Stimulated activated CD8-positive, alpha-beta memory T cell treated with anti-CD3 and anti-CD28 coated beads, Interleukin-2, amount 100 ng/mL, for 1 hour (primary cell): Measurements from ENCODE around the gene LZTR1.

Experiments used
- DNase-seq, 2 donors: peaks; one replicate each; pipeline ENCODE4 v3.0.0-alpha.2; 2020; ENCODE audit warnings: low read depth in 2 of 2

The LZTR1 gene

GRCh38 chr22:20980938-20981722 is 967 bp upstream of the LZTR1 start:
- no peak for DNase-seq

DNA sequence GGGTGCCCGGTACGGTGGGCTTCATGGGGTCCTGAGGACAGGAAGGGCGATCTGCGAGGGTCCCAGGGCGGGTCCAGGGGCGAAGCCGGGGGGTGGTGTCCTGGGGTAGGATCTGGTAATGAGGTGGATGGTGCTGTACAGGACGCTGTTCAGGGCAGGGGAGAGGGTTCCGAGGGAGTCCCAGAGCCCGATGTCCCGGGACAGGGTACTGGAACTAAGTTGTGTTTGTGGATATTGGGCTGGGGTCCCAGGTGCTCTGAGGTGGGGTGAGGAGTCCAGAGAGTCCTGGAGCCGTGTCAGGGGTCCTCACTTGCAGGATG is 426 bp downstream of the LZTR1 start:
- DNase-seq, result no peak

DNA sequence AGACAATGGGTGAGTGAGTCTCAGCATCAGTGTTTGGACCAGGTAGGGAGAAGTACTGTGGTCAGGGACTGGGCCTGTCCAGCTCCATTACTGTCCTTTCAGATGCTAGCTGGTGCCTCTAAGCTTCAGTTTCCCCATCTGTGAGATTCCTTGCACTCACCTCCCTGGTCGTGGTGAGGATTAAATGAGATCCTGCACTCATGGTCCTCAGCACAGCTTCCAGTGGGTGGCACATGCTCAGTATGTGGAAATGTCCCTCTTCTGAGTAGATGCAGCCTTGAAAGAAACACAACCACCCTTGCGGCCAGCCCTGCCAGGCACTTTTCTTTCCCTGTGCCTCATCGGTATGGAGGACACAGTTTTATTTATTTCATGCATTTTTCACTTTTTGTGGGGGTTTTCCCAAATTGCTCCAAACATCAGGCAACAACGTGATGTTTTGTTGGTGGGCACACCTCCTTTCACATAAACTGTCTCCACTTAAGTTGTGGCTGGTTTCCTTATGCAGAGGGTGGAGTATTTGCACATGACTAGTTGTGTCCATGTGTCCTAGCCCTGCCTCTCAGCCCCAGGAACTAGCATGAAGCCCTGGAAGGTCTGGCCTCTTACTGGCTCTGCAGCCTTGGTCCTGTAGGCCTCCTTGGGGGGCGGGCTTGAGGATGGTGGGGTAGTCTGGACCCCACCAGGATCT is 1.1 kb downstream of the LZTR1 start:
- DNase-seq, result no peak

DNA sequence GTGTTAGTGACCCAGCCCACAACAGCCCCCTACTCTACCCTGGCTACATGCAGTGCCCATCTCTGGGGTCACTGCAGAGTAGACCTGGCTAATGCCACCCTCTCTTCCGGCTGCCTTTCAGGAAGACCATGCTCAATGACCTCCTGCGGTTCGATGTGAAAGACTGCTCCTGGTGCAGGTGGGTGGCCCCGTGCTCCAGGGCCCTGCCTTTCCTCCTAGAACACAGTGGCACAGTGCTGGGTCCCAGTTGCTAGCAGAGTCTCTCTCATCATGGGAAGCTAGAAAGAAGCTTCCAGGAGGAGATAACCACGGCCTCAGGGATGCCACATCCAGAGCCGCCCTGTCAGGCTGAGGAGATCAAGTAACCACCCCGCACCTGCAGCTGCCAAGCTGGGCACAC is 3.6 kb downstream of the LZTR1 start:
- DNase-seq, result no peak

DNA sequence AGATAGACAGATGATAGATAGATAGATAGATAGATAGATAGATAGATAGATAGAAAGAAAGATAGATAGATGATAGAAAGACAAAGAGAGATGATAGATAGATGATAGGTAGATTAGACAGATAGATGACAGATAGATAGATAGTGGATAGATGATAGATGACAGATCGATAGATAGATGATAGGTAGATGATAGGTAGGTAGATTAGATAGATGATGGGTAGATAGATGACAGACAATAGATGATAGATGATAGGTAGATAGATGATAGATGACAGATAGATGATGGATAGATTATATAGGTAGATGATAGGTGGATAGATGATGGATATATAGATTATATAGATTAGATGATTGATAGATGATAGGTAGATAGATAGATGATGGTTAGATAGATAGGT is 4.3 kb downstream of the LZTR1 start:
- no peak for DNase-seq

- DNase-seq, result no peak
These were observed 5.3 kb downstream of the LZTR1 start for GRCh38 chr22:20987375-20987774.

DNA sequence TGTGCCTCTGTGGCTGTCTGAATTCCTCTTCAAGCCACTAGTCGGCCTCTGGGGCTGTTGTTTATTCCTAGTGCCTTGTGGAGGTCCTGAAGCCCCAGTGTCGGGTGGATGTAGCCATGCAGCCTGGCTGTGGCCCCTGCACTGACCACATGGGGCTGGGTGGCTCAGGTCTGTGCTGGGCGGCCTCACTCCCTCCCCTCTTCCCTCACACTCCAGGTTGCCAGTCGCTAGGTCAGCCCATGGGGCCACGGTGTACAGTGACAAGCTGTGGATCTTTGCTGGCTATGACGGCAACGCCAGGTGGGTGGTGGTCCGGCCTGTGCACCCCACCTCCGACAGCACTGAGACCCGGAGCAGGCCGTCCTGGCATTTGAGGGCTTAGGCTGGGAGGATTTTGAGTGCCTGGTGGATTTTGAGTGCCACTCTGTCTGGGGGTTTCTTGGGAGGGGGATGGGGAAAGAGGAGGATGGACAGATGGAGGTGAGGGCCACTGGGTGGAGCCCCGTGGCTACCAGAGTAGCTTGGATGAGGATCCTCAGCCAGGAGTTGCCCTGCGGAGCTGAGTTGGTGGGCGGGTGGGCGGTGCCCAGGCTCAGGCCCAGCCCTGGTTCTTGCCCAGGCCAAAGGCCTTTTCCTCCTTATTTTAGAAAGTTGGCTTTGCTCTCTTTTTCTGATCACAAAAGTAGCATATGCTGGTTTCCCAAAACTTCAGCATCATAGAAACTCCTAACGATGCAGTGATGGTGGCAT is 6.7 kb downstream of the LZTR1 start:
- DNase-seq, result no peak

GRCh38 chr22:20989323-20990138 is 7.4 kb downstream of the LZTR1 start:
- no peak for DNase-seq

DNA sequence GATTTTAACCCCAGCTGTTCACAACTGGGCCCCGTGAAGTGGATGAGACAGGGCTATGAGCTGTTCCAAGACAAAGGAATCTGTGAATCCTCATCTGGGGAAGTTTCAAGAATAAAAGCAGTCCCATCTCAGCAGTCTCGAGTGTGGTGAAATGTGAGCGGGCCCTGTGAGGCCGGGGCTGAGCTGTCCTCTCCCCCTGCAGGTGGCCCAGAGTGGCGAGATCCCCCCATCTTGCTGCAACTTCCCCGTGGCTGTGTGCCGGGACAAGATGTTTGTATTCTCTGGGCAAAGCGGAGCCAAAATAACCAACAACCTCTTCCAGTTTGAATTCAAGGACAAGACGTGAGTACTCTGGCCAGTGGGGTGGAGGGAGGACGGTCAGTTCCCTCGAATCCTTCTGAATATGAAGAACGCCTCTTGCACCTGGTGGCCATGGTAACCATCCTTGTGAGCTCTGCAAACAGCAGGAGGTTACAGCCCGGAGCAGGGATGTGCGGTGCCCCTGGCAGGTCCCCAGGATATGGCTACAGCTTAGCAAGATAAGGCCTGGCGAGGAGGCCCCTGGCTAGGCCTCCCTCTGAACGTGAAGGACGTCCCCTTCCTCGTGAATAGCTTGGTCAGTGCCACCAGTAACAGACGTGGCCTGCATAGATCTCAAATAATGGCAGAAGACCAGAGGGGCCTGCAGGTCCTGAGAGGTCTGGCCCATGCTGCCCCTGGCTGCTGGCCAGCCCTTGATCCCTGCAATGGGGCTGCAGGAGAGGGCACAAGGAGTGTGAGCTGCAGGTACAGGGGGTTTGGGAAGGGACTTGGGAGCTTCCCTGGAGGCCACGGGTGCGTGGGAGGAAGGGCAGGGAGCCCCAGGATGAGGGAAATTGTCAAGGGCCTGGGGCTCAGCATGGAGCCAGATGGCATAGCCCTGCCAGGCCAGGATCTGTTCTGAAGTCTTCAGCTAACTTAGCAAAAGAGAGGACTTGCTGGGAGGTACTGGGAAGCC is 8.4 kb downstream of the LZTR1 start:
- no peak for DNase-seq

- no peak for DNase-seq
These were observed 9.4 kb downstream of the LZTR1 start for GRCh38 chr22:20991252-20992055.

DNA sequence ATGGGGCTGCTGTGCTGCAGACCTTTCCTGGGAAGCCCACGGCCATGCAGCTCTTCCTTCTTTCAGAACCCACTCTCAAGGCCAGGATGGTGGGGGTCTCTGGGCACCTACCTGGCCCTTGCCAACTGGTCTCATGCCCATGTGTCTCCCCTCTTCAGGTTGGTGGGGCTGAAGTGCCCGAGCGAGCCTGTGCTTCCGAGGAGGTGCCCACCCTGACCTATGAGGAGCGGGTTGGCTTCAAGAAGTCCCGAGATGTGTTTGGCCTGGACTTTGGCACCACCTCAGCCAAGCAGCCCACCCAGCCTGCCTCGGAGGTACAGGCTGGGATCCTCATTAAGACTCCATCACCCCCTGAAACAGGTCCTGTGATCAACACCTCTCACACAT is 10.0 kb downstream of the LZTR1 start:
- no peak for DNase-seq

DNA sequence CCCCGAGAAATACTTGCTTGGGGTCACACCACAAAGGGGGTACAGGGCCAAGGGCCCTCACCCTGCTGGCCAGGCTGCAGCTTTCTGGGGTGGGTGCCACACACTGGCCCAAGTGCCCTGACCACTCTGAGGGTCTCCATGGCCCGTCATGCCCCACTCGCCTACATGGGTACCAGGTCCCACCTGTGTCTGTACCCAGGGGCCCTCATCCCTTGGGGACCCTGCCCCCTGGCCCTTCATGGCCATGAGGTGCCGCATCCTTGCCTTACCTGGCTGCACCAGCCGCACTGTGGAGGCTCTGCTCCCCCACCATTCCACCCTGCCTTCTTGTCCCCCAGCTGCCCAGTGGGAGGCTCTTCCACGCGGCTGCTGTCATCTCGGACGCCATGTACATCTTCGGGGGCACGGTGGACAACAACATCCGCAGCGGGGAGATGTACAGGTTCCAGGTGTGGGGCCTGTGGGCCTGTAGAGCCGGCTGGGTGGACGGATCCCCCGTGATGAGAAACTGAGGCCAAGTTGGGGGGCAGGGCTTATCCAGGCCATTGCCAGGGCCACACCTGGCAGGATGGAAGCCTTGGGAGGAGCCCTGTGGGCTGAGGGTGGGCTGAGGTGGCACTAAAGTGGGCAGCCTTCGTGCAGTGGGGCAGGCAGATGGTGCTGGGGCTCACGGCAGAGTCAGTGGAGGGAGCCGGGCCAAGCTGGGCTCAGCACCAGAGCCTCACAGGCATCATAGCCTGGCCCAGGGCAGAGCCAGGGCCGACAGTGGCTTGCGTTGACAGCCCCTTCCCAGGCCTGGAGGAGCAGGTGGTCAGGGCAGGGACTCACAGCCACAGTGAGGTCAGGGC is 10.6 kb downstream of the LZTR1 start:
- no peak for DNase-seq

GRCh38 chr22:20993304-20994127 is 11.4 kb downstream of the LZTR1 start:
- DNase-seq, result no peak

GRCh38 chr22:20994128-20994901 is 12.2 kb downstream of the LZTR1 start:
- no peak for DNase-seq

GRCh38 chr22:20994902-20995241 is 12.8 kb downstream of the LZTR1 start:
- DNase-seq, result no peak

DNA sequence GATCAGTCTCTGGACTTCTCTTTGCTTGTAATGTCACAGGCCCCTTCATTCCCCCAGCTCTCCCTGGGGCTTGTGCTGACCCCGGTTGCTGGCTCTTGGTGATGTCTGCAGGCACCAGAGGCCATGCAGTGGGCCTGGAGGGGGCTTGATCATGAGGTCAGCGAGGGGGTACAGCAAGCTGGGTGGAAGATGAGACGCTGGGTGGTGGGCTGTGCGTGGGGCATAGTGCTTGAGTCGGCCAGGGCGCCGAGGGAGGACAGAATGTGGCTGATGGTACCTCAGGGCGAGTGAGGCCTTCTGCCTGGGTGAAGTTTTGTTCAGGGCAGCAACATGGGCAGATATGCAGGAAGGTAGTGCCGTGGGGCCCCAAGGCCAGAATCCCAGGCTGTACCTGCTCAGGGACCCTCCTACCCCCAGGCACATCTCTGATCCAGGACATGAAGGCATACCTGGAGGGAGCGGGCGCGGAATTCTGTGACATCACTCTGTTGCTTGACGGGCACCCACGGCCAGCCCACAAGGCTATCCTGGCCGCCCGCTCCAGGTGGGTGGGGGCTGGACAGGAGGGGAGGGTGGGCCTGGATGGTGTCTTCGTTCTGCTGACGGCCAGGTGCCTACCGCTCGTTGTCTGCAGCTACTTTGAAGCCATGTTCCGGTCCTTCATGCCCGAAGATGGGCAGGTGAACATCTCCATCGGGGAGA is 13.4 kb downstream of the LZTR1 start:
- DNase-seq, result no peak

- no peak for DNase-seq
These were observed 13.9 kb downstream of the LZTR1 start for GRCh38 chr22:20996031-20996410.
